Loucy (cell line): Measurements from ENCODE around the gene DHX30.

Experiments used
- CTCF ChIP-seq: fragments of 200-600 bp; sonication (generic); conservative IDR thresholded peaks from 2 replicates; pipeline ENCODE4 v1.5.1; 2014; ENCODE audit warnings: mild to moderate bottlenecking, antibody characterized with exemption, low read length
- EZH2phosphoT487 ChIP-seq: fragments of 200-600 bp; IDR thresholded peaks from 2 replicates; pipeline ENCODE4 v1.6.1; 2018; ENCODE audit warnings: antibody characterized with exemption, mild to moderate bottlenecking, moderate library complexity, borderline replicate concordance

- TF ChIP-seq CTCF, result no peak
- TF ChIP-seq EZH2phosphoT487, result no peak
Measured at GRCh38 chr3:47846186-47846879, 43.4 kb downstream of the DHX30 start.
